ENCODE results near the gene MT3. TPM values are rescaled to one million over a fixed set of nuclear protein-coding genes. Genes with fewer than 3 reads are reported as not detected.

Gene MT3
- total RNA-seq, 1 experiment from 2014 or later = not detected

GRCh38 chr16:56629531-56629930 lies 40.2 kb downstream of the MT3 start:
- no peak for DNase-seq (ENCODE audit: low read depth)

- no peak for DNase-seq (ENCODE audit: low read depth)
Measured at GRCh38 chr16:56630134-56630533, 40.8 kb downstream of the MT3 start.

- DNase-seq (ENCODE audit: low read depth) = no peak
Measured at GRCh38 chr16:56631197-56631596, 41.9 kb downstream of the MT3 start.

- no peak for DNase-seq (ENCODE audit: low read depth)
Measured at GRCh38 chr16:56631832-56632155, 42.5 kb downstream of the MT3 start.

- peak; percentile 27 for DNase-seq (ENCODE audit: low read depth)
Measured at GRCh38 chr16:56632156-56632847, 43.0 kb downstream of the MT3 start, which contains the start of gene MT1M. Gene MT1M, plus strand, starts transcription at chr16:56632659. Its CDS starts 73 bp downstream, at chr16:56632732.

GRCh38 chr16:56632848-56633365 lies 43.6 kb downstream of the MT3 start:
- no peak for DNase-seq (ENCODE audit: low read depth)

- DNase-seq (ENCODE audit: low read depth) = no peak
Measured at GRCh38 chr16:56633535-56633934, 44.2 kb downstream of the MT3 start.

- DNase-seq (ENCODE audit: low read depth) = no peak
Measured at GRCh38 chr16:56634715-56635440, 45.5 kb downstream of the MT3 start.

- no peak for DNase-seq (ENCODE audit: low read depth)
Measured at GRCh38 chr16:56635441-56635967, 46.2 kb downstream of the MT3 start.

GRCh38 chr16:56636616-56637413 lies 47.5 kb downstream of the MT3 start:
- DNase-seq (ENCODE audit: low read depth) = no peak

- DNase-seq (ENCODE audit: low read depth) = no peak
Measured at GRCh38 chr16:56637814-56638750, 48.8 kb downstream of the MT3 start, which contains the start of gene MT1A. Gene MT1A, plus strand, starts transcription at chr16:56638666. Its CDS starts 73 bp downstream, at chr16:56638739.

GRCh38 chr16:56639045-56639444 lies 49.7 kb downstream of the MT3 start:
- no peak for DNase-seq (ENCODE audit: low read depth)

- DNase-seq (ENCODE audit: low read depth) = no peak
Measured at GRCh38 chr16:56640076-56640475, 50.7 kb downstream of the MT3 start.

Other genes starting within 250 kb of the MT3 start
- gene AMFR, start 164.0 kb upstream of the MT3 start, total RNA-seq (2014; rRNA removed) = 132 and 134 TPM in 2 replicates
- gene NUDT21, start 138.2 kb upstream of the MT3 start, total RNA-seq (2014; rRNA removed) = 78.5 and 86.0 TPM in 2 replicates
- gene OGFOD1, start 138.0 kb upstream of the MT3 start, total RNA-seq (2014; rRNA removed) = 101 and 127 TPM in 2 replicates
- gene BBS2, start 69.5 kb upstream of the MT3 start, total RNA-seq (2014; rRNA removed) = 27.1 and 37.1 TPM in 2 replicates
- gene MT4, start 24.5 kb upstream of the MT3 start, total RNA-seq (2014; rRNA removed) = not detected in 2 replicates
- gene MT2A, start 19.1 kb downstream of the MT3 start, total RNA-seq (2014; rRNA removed) = 632 and 1,404 TPM in 2 replicates
- 712 and 733 TPM in 2 replicates for gene MT1E, start 36.3 kb downstream of the MT3 start, total RNA-seq (2014; rRNA removed)
- gene MT1M, start 43.1 kb downstream of the MT3 start, total RNA-seq (2014; rRNA removed) = 2.2 and 4.2 TPM in 2 replicates
- 2.4 and 4.2 TPM in 2 replicates for gene MT1A, start 49.1 kb downstream of the MT3 start, total RNA-seq (2014; rRNA removed)
- gene MT1B, start 62.4 kb downstream of the MT3 start, total RNA-seq (2014; rRNA removed) = not detected in 2 replicates
- not detected in 2 replicates for gene MT1F, start 68.4 kb downstream of the MT3 start, total RNA-seq (2014; rRNA removed)
- 1.9 TPM in 1 of 2 replicates, not detected in the other for gene MT1G, start 78.5 kb downstream of the MT3 start, total RNA-seq (2014; rRNA removed)
- gene MT1H, start 80.3 kb downstream of the MT3 start, total RNA-seq (2014; rRNA removed) = not detected in 2 replicates
- 68.7 and 172 TPM in 2 replicates for gene MT1X, start 92.9 kb downstream of the MT3 start, total RNA-seq (2014; rRNA removed)
- 80.5 and 81.9 TPM in 2 replicates for gene NUP93, start 140.6 kb downstream of the MT3 start, total RNA-seq (2014; rRNA removed)

All from LHCN-M2 (cell line).